Measurements from ENCODE around the gene SLC2A13.

The SLC2A13 gene

DNA sequence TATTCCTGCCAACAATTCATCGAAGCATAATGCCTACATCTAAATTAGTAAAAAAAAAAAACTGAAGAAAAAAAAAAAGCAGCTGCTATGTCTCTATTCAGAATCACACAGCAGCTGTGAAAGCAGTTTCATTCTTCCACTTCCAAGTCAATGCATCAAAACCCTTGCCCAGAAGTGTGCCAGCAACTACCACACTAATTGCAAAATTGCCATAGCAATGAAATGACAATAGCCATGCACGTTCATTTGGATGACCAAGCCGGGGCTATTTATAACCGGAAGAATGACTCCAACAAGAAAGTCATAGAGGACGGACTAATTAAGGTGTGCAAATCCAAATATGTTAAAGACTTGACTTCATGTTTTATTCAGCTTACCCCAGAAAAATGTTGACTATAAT, 42.5 kb downstream of the SLC2A13 start:
- H3K36me3 ChIP-seq, result no peaks in the 10 kb centered on the region
- H3K9me3 ChIP-seq (ENCODE audit: severe bottlenecking), result no peaks in the 10 kb centered on the region
- H3K27me3 ChIP-seq (ENCODE audit: insufficient read depth, low read depth, severe bottlenecking), result no peaks in the 10 kb centered on the region
- DNase-seq, result no peak
- no peak overlapping the region for H3K4me3 ChIP-seq (ENCODE audit: low read depth, low read length)
- TF ChIP-seq, protein P1, sequence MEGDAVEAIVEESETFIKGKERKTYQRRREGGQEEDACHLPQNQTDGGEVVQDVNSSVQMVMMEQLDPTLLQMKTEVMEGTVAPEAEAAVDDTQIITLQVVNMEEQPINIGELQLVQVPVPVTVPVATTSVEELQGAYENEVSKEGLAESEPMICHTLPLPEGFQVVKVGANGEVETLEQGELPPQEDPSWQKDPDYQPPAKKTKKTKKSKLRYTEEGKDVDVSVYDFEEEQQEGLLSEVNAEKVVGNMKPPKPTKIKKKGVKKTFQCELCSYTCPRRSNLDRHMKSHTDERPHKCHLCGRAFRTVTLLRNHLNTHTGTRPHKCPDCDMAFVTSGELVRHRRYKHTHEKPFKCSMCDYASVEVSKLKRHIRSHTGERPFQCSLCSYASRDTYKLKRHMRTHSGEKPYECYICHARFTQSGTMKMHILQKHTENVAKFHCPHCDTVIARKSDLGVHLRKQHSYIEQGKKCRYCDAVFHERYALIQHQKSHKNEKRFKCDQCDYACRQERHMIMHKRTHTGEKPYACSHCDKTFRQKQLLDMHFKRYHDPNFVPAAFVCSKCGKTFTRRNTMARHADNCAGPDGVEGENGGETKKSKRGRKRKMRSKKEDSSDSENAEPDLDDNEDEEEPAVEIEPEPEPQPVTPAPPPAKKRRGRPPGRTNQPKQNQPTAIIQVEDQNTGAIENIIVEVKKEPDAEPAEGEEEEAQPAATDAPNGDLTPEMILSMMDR (IDR thresholded peaks at IDR 0.05; ENCODE audit: low read depth, low read length), result no peak
- H3K27ac ChIP-seq, result no peak overlapping the region

DNA sequence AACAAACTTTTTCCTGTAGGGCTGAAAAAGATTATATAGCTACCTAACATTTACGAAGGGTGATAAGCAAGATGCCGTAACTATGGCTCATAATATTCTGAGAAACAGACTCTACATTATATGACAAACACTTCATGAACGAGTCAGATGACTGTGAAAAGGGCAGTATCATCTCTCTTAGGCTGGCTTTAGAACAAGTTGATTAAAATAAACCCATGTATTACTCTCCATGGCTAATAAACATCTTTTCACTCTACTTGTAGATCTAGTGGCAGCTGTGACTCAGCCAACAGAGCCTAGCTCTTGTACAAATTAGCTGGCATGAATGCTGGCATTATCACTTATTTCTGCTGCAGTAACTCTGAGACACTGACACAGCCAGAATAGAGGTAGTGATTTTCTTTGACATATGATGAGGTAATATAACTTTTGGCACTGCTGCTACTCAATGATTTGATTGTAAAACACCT, 47.1 kb downstream of the SLC2A13 start:
- DNase-seq, result no peak
- Histone ChIP-seq H3K27me3 (ENCODE audit: insufficient read depth, low read depth, severe bottlenecking) (no peaks in the 10 kb centered on the region), H3K4me3 (ENCODE audit: low read depth, low read length) (no peak overlapping the region), H3K9me3 (ENCODE audit: severe bottlenecking) (no peaks in the 10 kb centered on the region), H3K27ac (no peak overlapping the region), H3K36me3 (no peaks in the 10 kb centered on the region)
- TF ChIP-seq, protein P1 (IDR thresholded peaks at IDR 0.05; ENCODE audit: low read depth, low read length), result no peak

GRCh38 chr12:40056373-40056772, 49.5 kb downstream of the SLC2A13 start:
- DNase-seq, result no peak
- Histone ChIP-seq H3K4me3 (ENCODE audit: low read depth, low read length) (no peak overlapping the region), H3K27me3 (ENCODE audit: insufficient read depth, low read depth, severe bottlenecking) (no peaks in the 10 kb centered on the region), H3K27ac (no peak overlapping the region), H3K36me3 (no peaks in the 10 kb centered on the region), H3K9me3 (ENCODE audit: severe bottlenecking) (no peaks in the 10 kb centered on the region)
- TF ChIP-seq, protein P1 (IDR thresholded peaks at IDR 0.05; ENCODE audit: low read depth, low read length), result no peak

GRCh38 chr12:40055776-40056175, 50.1 kb downstream of the SLC2A13 start:
- TF ChIP-seq, protein P1 (IDR thresholded peaks at IDR 0.05; ENCODE audit: low read depth, low read length), result no peak
- Histone ChIP-seq H3K27me3 (ENCODE audit: insufficient read depth, low read depth, severe bottlenecking) (no peaks in the 10 kb centered on the region), H3K27ac (no peak overlapping the region), H3K9me3 (ENCODE audit: severe bottlenecking) (no peaks in the 10 kb centered on the region), H3K4me3 (ENCODE audit: low read depth, low read length) (no peak overlapping the region), H3K36me3 (no peaks in the 10 kb centered on the region)
- no peak for DNase-seq

DNA sequence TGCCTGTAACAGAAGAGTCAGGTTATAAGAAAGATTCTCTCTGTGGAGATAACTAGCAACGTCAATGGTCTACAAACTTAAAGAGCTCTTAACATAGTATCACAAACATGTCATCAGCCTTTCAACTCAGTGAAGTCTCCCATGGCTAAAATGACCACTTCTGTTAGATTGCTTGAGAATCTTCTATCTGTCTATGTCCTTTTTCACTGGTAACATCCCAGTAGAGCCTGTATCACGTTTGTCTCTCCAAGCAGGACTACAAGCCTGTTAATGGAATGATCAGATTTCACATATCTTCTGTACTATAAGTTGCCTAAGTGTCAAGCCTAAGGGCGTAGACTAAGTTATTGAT, 50.7 kb downstream of the SLC2A13 start:
- no peaks in the 10 kb centered on the region for H3K27me3 ChIP-seq (ENCODE audit: insufficient read depth, low read depth, severe bottlenecking)
- no peaks in the 10 kb centered on the region for H3K36me3 ChIP-seq
- H3K27ac ChIP-seq, result no peak overlapping the region
- H3K4me3 ChIP-seq (ENCODE audit: low read depth, low read length), result no peak overlapping the region
- no peak for DNase-seq
- H3K9me3 ChIP-seq (ENCODE audit: severe bottlenecking), result no peaks in the 10 kb centered on the region
- TF ChIP-seq, protein P1 (IDR thresholded peaks at IDR 0.05; ENCODE audit: low read depth, low read length), result no peak

DNA sequence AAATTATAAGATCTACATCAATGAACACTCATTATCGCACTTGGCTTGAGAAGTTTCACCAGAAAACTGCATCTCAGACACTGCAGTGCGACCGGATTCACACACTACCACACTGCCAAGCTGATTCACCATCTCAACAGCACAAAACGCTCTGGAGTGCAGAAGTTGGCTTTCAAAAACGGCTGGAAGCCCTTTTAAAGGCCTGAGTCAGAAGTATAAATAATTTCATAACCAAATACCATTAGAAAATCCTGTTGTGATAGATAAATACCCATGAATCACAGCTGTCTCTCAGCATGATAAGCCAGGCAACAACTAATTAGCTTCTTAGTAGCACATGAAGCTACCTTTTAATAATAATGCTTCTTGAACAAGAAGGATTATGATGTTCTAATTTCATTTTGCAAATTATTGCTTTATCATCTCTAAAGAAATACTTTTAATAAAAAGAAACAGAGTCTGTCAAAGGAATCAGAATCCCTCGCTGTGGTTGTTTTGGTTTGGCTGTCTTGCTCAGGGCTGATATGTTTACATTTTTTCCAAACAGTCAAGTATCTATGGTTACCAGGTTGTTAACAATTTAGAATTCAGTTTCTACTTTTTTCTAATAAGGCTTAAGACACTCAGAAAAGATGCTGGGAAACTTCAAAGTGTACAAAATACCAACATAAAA, 51.2 kb downstream of the SLC2A13 start:
- H3K9me3 ChIP-seq (ENCODE audit: severe bottlenecking), result no peaks in the 10 kb centered on the region
- H3K36me3 ChIP-seq, result no peaks in the 10 kb centered on the region
- H3K27ac ChIP-seq, result no peak overlapping the region
- no peak overlapping the region for H3K4me3 ChIP-seq (ENCODE audit: low read depth, low read length)
- TF ChIP-seq, protein P1 (IDR thresholded peaks at IDR 0.05; ENCODE audit: low read depth, low read length), result no peak
- H3K27me3 ChIP-seq (ENCODE audit: insufficient read depth, low read depth, severe bottlenecking), result no peaks in the 10 kb centered on the region
- no peak for DNase-seq
